ENCODE data around the gene B4GAT1. TPM values are rescaled to one million over a fixed set of nuclear protein-coding genes. Genes with fewer than 3 reads are reported as not detected.

B4GAT1 gene
- total and polyA plus RNA-seq, 4 donors = 12.0 to 20.8 (median 17.6) TPM

DNA sequence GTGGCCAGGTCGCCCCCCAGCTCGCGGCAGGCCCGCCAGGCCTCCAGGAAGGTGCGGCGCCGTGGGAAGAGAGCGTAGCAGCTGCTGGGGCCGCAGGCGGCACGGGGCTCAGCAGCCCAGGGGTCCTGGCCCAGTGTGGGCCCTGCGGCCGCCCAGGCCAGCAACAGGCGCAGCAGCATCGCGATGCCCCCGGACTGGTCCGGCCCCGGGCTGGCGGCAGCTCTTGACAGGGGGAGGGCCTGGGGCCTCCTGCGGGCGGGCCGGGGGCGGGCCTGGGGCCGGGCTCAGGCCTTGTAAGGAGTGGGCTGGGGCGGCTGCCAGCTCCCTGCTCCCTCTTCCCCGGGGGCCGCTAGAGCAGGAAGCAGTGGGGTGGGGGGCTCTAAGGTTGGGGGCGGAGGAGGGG, 30.6 kb downstream of the B4GAT1 start, which contains the start of gene CD248:
TSS of gene CD248 (minus strand) at position 196 of the 403 bp plus-strand sequence. CDS start at position 179, 17 bp downstream.
- no peak for TF ChIP-seq NR2F2 (IDR thresholded peaks at IDR 0.05)
- TF ChIP-seq GABPA (IDR thresholded peaks at IDR 0.05 in 1 of 2, conservative IDR thresholded peaks at IDR 0.05 in 1 of 2) = no peak
- TF ChIP-seq FOXA1 (IDR thresholded peaks at IDR 0.05) = no peak
- TF ChIP-seq, protein P1, sequence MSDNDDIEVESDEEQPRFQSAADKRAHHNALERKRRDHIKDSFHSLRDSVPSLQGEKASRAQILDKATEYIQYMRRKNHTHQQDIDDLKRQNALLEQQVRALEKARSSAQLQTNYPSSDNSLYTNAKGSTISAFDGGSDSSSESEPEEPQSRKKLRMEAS (IDR thresholded peaks at IDR 0.05) = no peak
- no peak for TF ChIP-seq SP1 (IDR thresholded peaks at IDR 0.05)
- no peak for TF ChIP-seq TAF1 (conservative IDR thresholded peaks at IDR 0.05)
- no peak for TF ChIP-seq EGR1 (IDR thresholded peaks at IDR 0.05; ENCODE audit: low read depth in 2 of 2)
- TF ChIP-seq, protein P2, sequence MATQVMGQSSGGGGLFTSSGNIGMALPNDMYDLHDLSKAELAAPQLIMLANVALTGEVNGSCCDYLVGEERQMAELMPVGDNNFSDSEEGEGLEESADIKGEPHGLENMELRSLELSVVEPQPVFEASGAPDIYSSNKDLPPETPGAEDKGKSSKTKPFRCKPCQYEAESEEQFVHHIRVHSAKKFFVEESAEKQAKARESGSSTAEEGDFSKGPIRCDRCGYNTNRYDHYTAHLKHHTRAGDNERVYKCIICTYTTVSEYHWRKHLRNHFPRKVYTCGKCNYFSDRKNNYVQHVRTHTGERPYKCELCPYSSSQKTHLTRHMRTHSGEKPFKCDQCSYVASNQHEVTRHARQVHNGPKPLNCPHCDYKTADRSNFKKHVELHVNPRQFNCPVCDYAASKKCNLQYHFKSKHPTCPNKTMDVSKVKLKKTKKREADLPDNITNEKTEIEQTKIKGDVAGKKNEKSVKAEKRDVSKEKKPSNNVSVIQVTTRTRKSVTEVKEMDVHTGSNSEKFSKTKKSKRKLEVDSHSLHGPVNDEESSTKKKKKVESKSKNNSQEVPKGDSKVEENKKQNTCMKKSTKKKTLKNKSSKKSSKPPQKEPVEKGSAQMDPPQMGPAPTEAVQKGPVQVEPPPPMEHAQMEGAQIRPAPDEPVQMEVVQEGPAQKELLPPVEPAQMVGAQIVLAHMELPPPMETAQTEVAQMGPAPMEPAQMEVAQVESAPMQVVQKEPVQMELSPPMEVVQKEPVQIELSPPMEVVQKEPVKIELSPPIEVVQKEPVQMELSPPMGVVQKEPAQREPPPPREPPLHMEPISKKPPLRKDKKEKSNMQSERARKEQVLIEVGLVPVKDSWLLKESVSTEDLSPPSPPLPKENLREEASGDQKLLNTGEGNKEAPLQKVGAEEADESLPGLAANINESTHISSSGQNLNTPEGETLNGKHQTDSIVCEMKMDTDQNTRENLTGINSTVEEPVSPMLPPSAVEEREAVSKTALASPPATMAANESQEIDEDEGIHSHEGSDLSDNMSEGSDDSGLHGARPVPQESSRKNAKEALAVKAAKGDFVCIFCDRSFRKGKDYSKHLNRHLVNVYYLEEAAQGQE (IDR thresholded peaks at IDR 0.05) = no peak
- TF ChIP-seq, protein P3, sequence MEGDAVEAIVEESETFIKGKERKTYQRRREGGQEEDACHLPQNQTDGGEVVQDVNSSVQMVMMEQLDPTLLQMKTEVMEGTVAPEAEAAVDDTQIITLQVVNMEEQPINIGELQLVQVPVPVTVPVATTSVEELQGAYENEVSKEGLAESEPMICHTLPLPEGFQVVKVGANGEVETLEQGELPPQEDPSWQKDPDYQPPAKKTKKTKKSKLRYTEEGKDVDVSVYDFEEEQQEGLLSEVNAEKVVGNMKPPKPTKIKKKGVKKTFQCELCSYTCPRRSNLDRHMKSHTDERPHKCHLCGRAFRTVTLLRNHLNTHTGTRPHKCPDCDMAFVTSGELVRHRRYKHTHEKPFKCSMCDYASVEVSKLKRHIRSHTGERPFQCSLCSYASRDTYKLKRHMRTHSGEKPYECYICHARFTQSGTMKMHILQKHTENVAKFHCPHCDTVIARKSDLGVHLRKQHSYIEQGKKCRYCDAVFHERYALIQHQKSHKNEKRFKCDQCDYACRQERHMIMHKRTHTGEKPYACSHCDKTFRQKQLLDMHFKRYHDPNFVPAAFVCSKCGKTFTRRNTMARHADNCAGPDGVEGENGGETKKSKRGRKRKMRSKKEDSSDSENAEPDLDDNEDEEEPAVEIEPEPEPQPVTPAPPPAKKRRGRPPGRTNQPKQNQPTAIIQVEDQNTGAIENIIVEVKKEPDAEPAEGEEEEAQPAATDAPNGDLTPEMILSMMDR (IDR thresholded peaks at IDR 0.05; ENCODE audit: low read depth, low read length, missing input control) = no peak
- TF ChIP-seq YY1 (IDR thresholded peaks at IDR 0.05) = no peak
- no peak for TF ChIP-seq FOXA2 (IDR thresholded peaks at IDR 0.05)
- TF ChIP-seq JUND (IDR thresholded peaks at IDR 0.05) = no peak
- no peak for TF ChIP-seq RAD21 (IDR thresholded peaks at IDR 0.05)
- TF ChIP-seq, protein P4, sequence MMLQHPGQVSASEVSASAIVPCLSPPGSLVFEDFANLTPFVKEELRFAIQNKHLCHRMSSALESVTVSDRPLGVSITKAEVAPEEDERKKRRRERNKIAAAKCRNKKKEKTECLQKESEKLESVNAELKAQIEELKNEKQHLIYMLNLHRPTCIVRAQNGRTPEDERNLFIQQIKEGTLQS (IDR thresholded peaks at IDR 0.05) = no peak
- no peak for TF ChIP-seq HNF4G (IDR thresholded peaks at IDR 0.05)
- TF ChIP-seq, protein P5, sequence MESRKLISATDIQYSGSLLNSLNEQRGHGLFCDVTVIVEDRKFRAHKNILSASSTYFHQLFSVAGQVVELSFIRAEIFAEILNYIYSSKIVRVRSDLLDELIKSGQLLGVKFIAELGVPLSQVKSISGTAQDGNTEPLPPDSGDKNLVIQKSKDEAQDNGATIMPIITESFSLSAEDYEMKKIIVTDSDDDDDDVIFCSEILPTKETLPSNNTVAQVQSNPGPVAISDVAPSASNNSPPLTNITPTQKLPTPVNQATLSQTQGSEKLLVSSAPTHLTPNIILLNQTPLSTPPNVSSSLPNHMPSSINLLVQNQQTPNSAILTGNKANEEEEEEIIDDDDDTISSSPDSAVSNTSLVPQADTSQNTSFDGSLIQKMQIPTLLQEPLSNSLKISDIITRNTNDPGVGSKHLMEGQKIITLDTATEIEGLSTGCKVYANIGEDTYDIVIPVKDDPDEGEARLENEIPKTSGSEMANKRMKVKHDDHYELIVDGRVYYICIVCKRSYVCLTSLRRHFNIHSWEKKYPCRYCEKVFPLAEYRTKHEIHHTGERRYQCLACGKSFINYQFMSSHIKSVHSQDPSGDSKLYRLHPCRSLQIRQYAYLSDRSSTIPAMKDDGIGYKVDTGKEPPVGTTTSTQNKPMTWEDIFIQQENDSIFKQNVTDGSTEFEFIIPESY (IDR thresholded peaks at IDR 0.05) = no peak
- no peak for TF ChIP-seq RXRA (IDR thresholded peaks at IDR 0.05)
- TF ChIP-seq HNF4A (conservative IDR thresholded peaks at IDR 0.05) = no peak
- H3K9ac ChIP-seq (ENCODE audit: low read depth in 1 of 2, low read length in 2 of 2) = no peak within 1 kb of the TSS

More for the DNA sequence above, 30.6 kb downstream of the B4GAT1 start, which contains the start of gene CD248:
- no peaks in the 10 kb centered on the region for H3K9me3 ChIP-seq (ENCODE audit: control insufficient read depth in 4 of 4, low read length in 3 of 4)
- H3K4me3 ChIP-seq (ENCODE audit: low read depth in 1 of 3, low read length in 3 of 3) = no peak within 1 kb of the TSS
- no peaks in the 10 kb centered on the region for H3K36me3 ChIP-seq (ENCODE audit: control insufficient read depth in 4 of 4, insufficient read depth in 3 of 4, low read depth in 1 of 4, low read length in 3 of 4)
- no peak for DNase-seq (ENCODE audit: low spot score)
- peaks cover 7 to 21% (median 13%) of the 10 kb centered on the region in 4 donors for H3K4me1 ChIP-seq (ENCODE audit: control insufficient read depth in 4 of 4, insufficient read depth in 4 of 4, low read length in 3 of 4)
- peak within 1 kb of the TSS; percentile 5 to 73 for H3K27ac ChIP-seq (ENCODE audit: low read depth in 1 of 2, low read length in 2 of 2)
- 61% methylated on average over 29 of the region's 29 CpGs for WGBS
- H3K27me3 ChIP-seq (ENCODE audit: control insufficient read depth in 4 of 4, insufficient read depth in 4 of 4, low read length in 3 of 4) = no peaks in the 10 kb centered on the region

All from liver (tissue), 9 donors.